HG02759 (cell line): Measurements from ENCODE around the gene CRELD1.

Experiments
- ATAC-seq: cut with Tn5 transposase; IDR thresholded peaks from one replicate; pipeline ENCODE4 v1.9.1; 2021; ENCODE audit warnings: mild to moderate bottlenecking, moderate library complexity; ENCODE audit not compliant: unreplicated experiment

Gene CRELD1

GRCh38 chr3:9955067-9955502, 21.5 kb downstream of the CRELD1 start:
- ATAC-seq: no peak

GRCh38 chr3:9955611-9956352, 22.1 kb downstream of the CRELD1 start:
- ATAC-seq: no peak

GRCh38 chr3:9957214-9957613, 23.6 kb downstream of the CRELD1 start:
- ATAC-seq: no peak

- no peak for ATAC-seq
Observed at GRCh38 chr3:9965200-9965875, 31.7 kb downstream of the CRELD1 start.

- no peak for ATAC-seq
Observed at GRCh38 chr3:9966841-9967240, 33.2 kb downstream of the CRELD1 start.

GRCh38 chr3:9969632-9970019, 36.0 kb downstream of the CRELD1 start:
- no peak for ATAC-seq

- ATAC-seq: no peak
Observed at GRCh38 chr3:9970020-9970652, 36.5 kb downstream of the CRELD1 start.

GRCh38 chr3:9976721-9977709, 43.4 kb downstream of the CRELD1 start:
- ATAC-seq: no peak

- no peak for ATAC-seq
Observed at GRCh38 chr3:9978710-9979305, 45.2 kb downstream of the CRELD1 start.

GRCh38 chr3:9980251-9980650, 46.6 kb downstream of the CRELD1 start:
- ATAC-seq: no peak

- peak; percentile 35 for ATAC-seq
Observed at GRCh38 chr3:9986230-9986725, 52.6 kb downstream of the CRELD1 start.

- no peak for ATAC-seq
Observed at GRCh38 chr3:9994086-9994844, 60.6 kb downstream of the CRELD1 start.
